HuH-7.5 (cell line): ENCODE results near the gene DEFB129.
"Not testable (repeated sequence)": the region's sequence is repeated elsewhere in the genome, so short reads cannot be mapped to it uniquely, and the experiment has no call there.

ENCODE experiments used
- DNase-seq: peaks from one replicate; pipeline ENCODE4 v3.0.0; 2011; ENCODE audit warnings: low spot score

DEFB129 gene, protein sequence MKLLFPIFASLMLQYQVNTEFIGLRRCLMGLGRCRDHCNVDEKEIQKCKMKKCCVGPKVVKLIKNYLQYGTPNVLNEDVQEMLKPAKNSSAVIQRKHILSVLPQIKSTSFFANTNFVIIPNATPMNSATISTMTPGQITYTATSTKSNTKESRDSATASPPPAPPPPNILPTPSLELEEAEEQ

GRCh38 chr20:226958-227357 lies at the start of gene DEFB129:
DEFB129 (plus strand) TSS chr20:227258; CDS start chr20:227289, 31 bp downstream.
- no peak for DNase-seq

DNA sequence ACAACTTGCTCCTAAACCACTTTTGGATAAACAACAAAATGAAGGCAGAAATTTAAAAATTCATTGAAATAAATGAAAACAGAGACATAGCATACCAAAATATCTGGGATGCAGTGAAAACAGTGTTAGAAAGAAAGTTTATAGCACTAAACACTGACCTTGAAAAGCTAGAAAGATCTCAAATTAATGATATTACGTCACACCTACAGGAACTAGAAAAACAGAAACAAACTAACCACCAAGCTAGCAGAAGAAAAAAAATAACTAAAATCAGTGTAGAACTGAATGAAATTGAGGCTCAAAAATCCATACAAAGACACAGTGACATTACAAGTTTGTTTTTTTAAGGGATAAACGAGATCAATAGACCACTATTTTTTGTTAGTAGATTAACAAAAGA lies 42.8 kb upstream of the DEFB129 start:
- DNase-seq: no peak

- no peak for DNase-seq
These were observed 39.3 kb upstream of the DEFB129 start for GRCh38 chr20:187733-188132.

GRCh38 chr20:189611-190010 lies 37.4 kb upstream of the DEFB129 start, which contains the start of gene DEFB128:
DEFB128 (minus strand) TSS chr20:189711; CDS start chr20:189623, 88 bp downstream.
- DNase-seq: no peak

GRCh38 chr20:198225-198624 lies 28.8 kb upstream of the DEFB129 start:
- DNase-seq: no peak

- DNase-seq: no peak
These were observed 27.1 kb upstream of the DEFB129 start for GRCh38 chr20:199996-200395.

GRCh38 chr20:203630-204029 lies 23.4 kb upstream of the DEFB129 start:
- DNase-seq: not testable (repeated sequence)

DNA sequence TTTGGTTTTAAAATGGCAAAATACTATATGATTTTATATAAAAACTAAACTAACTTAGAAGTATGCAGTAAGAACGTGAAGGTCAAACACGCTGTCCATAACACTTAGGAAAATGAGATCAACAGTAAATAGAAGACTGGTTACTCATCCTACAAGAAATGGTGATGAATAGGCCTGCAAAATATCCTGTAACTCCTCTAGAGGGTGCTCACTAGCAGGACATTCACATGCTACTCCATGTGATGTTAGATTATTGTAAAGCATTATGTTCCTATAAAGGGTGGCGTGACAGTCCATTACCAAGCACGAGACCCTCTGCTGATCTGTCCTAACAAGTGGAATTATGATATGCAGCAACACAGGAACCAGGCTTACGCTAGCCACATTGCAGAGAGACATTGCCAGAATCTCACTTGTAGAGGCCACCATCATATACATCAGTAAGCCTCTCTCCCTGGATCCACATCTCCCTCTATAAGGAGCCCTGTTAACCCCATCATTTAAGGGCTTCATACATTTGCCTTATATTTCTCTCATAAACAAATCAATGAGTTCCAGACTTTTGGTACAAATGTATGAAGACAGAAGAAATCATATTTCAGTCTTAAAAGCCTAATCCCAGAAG lies 18.0 kb upstream of the DEFB129 start:
- DNase-seq: peak; percentile 11

DNA sequence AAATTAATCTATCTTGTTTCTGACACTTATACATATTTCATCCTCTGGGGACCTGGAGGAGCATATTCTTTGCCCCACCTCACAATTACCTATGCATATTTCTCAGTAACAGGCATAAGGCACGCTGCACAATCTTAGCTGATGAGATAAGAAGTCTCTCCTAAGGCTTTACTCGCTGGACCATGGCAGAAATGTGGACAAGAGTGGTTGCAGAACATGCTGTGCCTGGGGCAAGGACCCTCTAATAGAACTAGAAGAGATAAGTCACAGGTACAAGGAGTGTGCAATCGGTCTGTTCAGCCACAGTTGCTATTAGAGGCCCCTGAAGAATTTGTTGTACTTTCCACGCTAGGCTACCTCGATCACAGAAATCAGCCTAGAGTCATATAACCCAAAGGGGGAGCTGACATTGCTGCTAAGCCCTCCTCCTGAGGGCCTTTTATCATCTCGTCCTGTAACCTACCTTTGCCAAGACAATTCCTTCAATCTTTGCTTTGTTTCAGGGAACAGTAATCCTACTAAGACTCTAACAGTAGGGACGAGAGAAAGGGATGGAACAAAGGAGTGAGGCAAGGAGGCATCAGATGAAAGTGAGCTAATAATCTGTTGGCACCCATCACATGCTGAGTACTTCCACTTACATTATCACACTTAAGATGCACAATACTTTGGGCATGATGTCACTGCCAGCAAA lies 16.1 kb upstream of the DEFB129 start:
- DNase-seq: no peak

- DNase-seq: no peak
These were observed 12.7 kb upstream of the DEFB129 start for GRCh38 chr20:214383-214782.

GRCh38 chr20:215796-216195 lies 11.3 kb upstream of the DEFB129 start:
- DNase-seq: no peak

DNA sequence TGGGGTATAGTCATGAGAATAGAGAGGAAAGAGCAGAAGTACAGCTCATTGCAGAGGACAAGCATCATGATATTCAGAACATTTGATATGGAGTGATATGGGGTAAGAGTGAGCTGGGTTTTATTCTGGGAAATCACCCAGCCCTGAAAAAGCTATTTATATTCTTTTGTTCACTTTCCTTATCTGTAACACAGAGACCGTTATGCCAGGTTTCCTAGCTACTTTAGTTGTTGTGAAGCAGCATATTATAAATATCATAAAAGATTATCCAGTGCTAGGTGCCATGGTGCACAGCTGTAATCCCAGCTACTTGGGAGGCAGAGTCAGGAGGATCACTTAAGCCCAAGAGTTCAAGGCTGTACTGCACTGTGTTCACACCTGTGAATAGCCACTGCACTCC lies 9.8 kb upstream of the DEFB129 start:
- no peak for DNase-seq

GRCh38 chr20:219290-220115 lies 7.6 kb upstream of the DEFB129 start:
- DNase-seq: peak; percentile 14

GRCh38 chr20:221258-221830 lies 5.7 kb upstream of the DEFB129 start:
- no peak for DNase-seq

GRCh38 chr20:225879-226278 lies 1.2 kb upstream of the DEFB129 start:
- DNase-seq: not testable (repeated sequence)

- no peak for DNase-seq
These were observed 514 bp downstream of the DEFB129 start for GRCh38 chr20:227439-228105.

GRCh38 chr20:235891-236290 lies 8.8 kb downstream of the DEFB129 start:
- no peak for DNase-seq

DNA sequence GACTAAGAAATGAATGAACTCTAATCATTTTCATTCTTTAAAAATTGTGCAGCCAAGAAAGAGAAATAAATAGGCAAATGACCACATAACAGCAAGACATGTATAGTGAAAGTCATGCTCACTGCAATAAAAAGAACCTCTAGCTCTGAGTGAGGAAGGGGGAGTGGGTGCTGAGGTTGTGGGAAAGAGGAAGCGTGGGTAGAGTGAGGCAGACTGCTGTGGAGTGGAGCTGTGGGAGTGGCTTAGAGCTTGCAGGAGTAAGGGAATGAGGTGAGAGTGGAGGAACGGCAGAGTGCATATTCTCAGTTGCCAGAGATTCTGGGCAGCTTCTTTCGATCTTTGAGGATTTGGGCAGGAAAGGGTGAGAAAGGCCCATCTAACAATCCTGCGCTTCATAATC lies 10.4 kb downstream of the DEFB129 start:
- no peak for DNase-seq

- no peak for DNase-seq
These were observed 10.9 kb downstream of the DEFB129 start for GRCh38 chr20:237929-238328.

GRCh38 chr20:242905-243304 lies 15.8 kb downstream of the DEFB129 start:
- DNase-seq: no peak

- no peak for DNase-seq
These were observed 24.3 kb downstream of the DEFB129 start for GRCh38 chr20:251354-251753.

- DNase-seq: no peak
These were observed 25.7 kb downstream of the DEFB129 start for GRCh38 chr20:252801-253200.
